HepG2 (cell line): ENCODE data around the gene TADA2B. TPM values are rescaled to one million over a fixed set of nuclear protein-coding genes. Genes with fewer than 3 reads are reported as not detected.

Source experiments
- ATAC-seq: fragments of 200-7000 bp; cut with Tn5 transposase; 3 replicates; pipeline ENCODE4 v1.9.1; 2020; ENCODE audit warnings: mild to moderate bottlenecking, moderate library complexity
- BruUV-seq: library from RNA; stranded (reverse); fragments of 400-500 nt; replicated peaks from 2 replicates; lab custom pipeline; 2021; lab: Mats Ljungman, UMichigan
- CTCF ChIA-PET: fragments of 300-600 bp; formaldehyde crosslinking; extraction: SDS; loops from one replicate; lab custom pipeline; 2021; ENCODE audit warnings: low total read pairs, inconsistent platforms, low intra/inter-chr PET ratio; lab: Yijun Ruan, JAX
- POLR2A ChIA-PET: fragments of 350-600 bp; sonication (Branson Sonifier 250); formaldehyde crosslinking; loops from one replicate; lab custom pipeline; 2020; ENCODE audit warnings: antibody characterized with exemption, inconsistent platforms; lab: Yijun Ruan, JAX
- DNase-seq: peaks from one replicate; pipeline ENCODE4 v3.0.0-alpha.2; 2015; ENCODE audit warnings: low spot score
- FAIRE-seq: peaks from 3 replicates; lab custom pipeline; 2011; peaks lifted over from hg19 to GRCh38; lab: Jason Lieb, UNC
- H2AFZ ChIP-seq: one replicate; pipeline ENCODE4 v1.6.1; 2011; ENCODE audit warnings: low read length, inconsistent platforms
- H3K27ac ChIP-seq: fragments of 300-600 bp; 3 replicates; pipeline ENCODE4 v1.8.0; 2011; ENCODE audit warnings: mixed run types, mild to moderate bottlenecking, mixed read lengths, low read length, inconsistent platforms; ENCODE audit not compliant: insufficient read depth; ENCODE audit errors: extremely low read length
- H3K27me3 ChIP-seq, 2 experiments: fragments of 200-600 bp in 1 of 2; 2 replicates in 1 of 2; 3 replicates in 1 of 2; pipeline versions ENCODE4 v1.6.0 to v1.8.0; 2011; ENCODE audit warnings: low read length in 2 of 2, mild to moderate bottlenecking in 2 of 2, moderate library complexity in 2 of 2, inconsistent platforms in 1 of 2; ENCODE audit not compliant: insufficient read depth in 2 of 2, control insufficient read depth in 1 of 2
- H3K36me3 ChIP-seq, 2 experiments: fragments of 200-600 bp in 1 of 2; replicated peaks in 1 of 2; 2 replicates in 1 of 2; 3 replicates in 1 of 2; pipeline versions ENCODE4 v1.5.1 to v1.8.0; 2011; ENCODE audit warnings: low read length in 2 of 2, inconsistent platforms in 1 of 2; ENCODE audit not compliant: insufficient read depth in 2 of 2, control insufficient read depth in 1 of 2
- H3K4me1 ChIP-seq: 2 replicates; pipeline ENCODE4 v1.5.1; 2012; ENCODE audit warnings: low read length, inconsistent platforms; ENCODE audit not compliant: insufficient read depth
- H3K4me2 ChIP-seq: 2 replicates; pipeline ENCODE4 v1.6.0; 2011; ENCODE audit warnings: low read depth, low read length, inconsistent platforms
- H3K4me3 ChIP-seq, 3 experiments: fragments of 200-600 bp in 1 of 3; sonication (generic), shearing (Covaris generic) in 1 of 3; replicated peaks in 1 of 3; 2 replicates each; pipeline ENCODE4 v1.5.1; 2011 to 2016; ENCODE audit warnings: low read length in 3 of 3, inconsistent platforms in 2 of 3, low read depth in 2 of 3, mild to moderate bottlenecking in 2 of 3, control low read depth in 1 of 3, mixed read lengths in 1 of 3; ENCODE audit not compliant: insufficient read depth in 1 of 3
- H3K79me2 ChIP-seq: one replicate; pipeline ENCODE4 v1.6.1; 2011; ENCODE audit warnings: low read length, inconsistent platforms; ENCODE audit not compliant: insufficient read depth
- H3K9ac ChIP-seq: 2 replicates; pipeline ENCODE4 v1.6.0; 2011; ENCODE audit warnings: mild to moderate bottlenecking, low read depth, low read length, inconsistent platforms; ENCODE audit not compliant: insufficient read depth
- H3K9me3 ChIP-seq: 2 replicates; pipeline ENCODE4 v1.5.1; 2012; ENCODE audit warnings: mild to moderate bottlenecking, low read length
- H4K20me1 ChIP-seq: 2 replicates; pipeline ENCODE4 v1.6.0; 2011; ENCODE audit warnings: inconsistent platforms, mild to moderate bottlenecking, low read length, moderate library complexity; ENCODE audit not compliant: insufficient read depth
- AGO1 ChIP-seq: fragments of 200-400 bp; formaldehyde crosslinking; IDR thresholded peaks from 2 replicates; pipeline ENCODE4 v1.6.1; 2017; ENCODE audit warnings: mild to moderate bottlenecking, low read depth, low read length, moderate library complexity; ENCODE audit not compliant: poor library complexity, severe bottlenecking
- CREB3 ChIP-seq: sonication (generic); formaldehyde crosslinking; IDR thresholded peaks from 2 replicates; pipeline ENCODE4 v1.5.0; 2020; ENCODE audit warnings: missing genetic modification reagents
- NCOA5 ChIP-seq: sonication (generic); formaldehyde crosslinking; IDR thresholded peaks from 2 replicates; pipeline ENCODE4 v1.4.0; 2020; ENCODE audit warnings: missing genetic modification reagents
- PATZ1 ChIP-seq: sonication (generic); formaldehyde crosslinking; IDR thresholded peaks from 2 replicates; pipeline ENCODE4 v1.4.0; 2020; ENCODE audit warnings: missing genetic modification reagents
- RARG ChIP-seq: sonication (generic); formaldehyde crosslinking; IDR thresholded peaks from 2 replicates; pipeline ENCODE4 v1.4.0; 2020; ENCODE audit warnings: low read depth, mild to moderate bottlenecking, missing genetic modification reagents
- RBM22 ChIP-seq: fragments of 200-400 bp; formaldehyde crosslinking; optimal IDR thresholded peaks from 2 replicates; pipeline ENCODE3; 2017; ENCODE audit warnings: mild to moderate bottlenecking, low read length, moderate library complexity
- SSRP1 ChIP-seq: IDR thresholded peaks from 2 replicates; pipeline ENCODE4 v1.6.1; 2016; ENCODE audit warnings: control low read depth
- TBX2 ChIP-seq: sonication (generic); formaldehyde crosslinking; IDR thresholded peaks from 2 replicates; pipeline ENCODE4 v1.5.0; 2020; ENCODE audit warnings: missing genetic modification reagents, mild to moderate bottlenecking, borderline replicate concordance
- ZBTB33 ChIP-seq: sonication (generic); formaldehyde crosslinking; IDR thresholded peaks from 2 replicates; pipeline ENCODE4 v1.4.0; 2020; ENCODE audit warnings: missing genetic modification reagents
- ZNF292 ChIP-seq: sonication (generic); formaldehyde crosslinking; IDR thresholded peaks from 2 replicates; pipeline ENCODE4 v1.8.1; 2022; ENCODE audit warnings: mild to moderate bottlenecking, low read depth, missing genetic modification reagents, borderline replicate concordance
- ZNF547 ChIP-seq: sonication (generic); formaldehyde crosslinking; IDR thresholded peaks from 2 replicates; pipeline ENCODE4 v1.5.1; 2020; ENCODE audit warnings: mild to moderate bottlenecking, missing genetic modification reagents
- ZNF589 ChIP-seq: sonication (generic); formaldehyde crosslinking; conservative IDR thresholded peaks from 2 replicates; pipeline ENCODE4 v1.8.0; 2022; ENCODE audit warnings: mild to moderate bottlenecking, moderate library complexity, missing genetic modification reagents
- ZNF713 ChIP-seq: sonication (generic); formaldehyde crosslinking; IDR thresholded peaks from 2 replicates; pipeline ENCODE4 v1.4.0; 2020; ENCODE audit warnings: mild to moderate bottlenecking, missing genetic modification reagents
- WGBS: methylation state at CpG from one replicate; pipeline ENCODE4 v1.1.6; 2017; ENCODE audit warnings: low lambda C conversion rate; 5-methylcytosine and 5-hydroxymethylcytosine counted together
- in situ Hi-C: cut with HindIII; loops from 2 replicates; pipeline ENCODE4 v1.10.0; 2017; ENCODE audit warnings: low pct_unique_long_range_greater_than_20kb; ENCODE audit not compliant: extremely low pct_ligation_motif_present
- intact Hi-C: fragments of 100-400 bp; cut with micrococcal nuclease; formaldehyde crosslinking; loops from one replicate; pipeline ENCODE4 v1.10.0; 2022; ENCODE audit not compliant: unreplicated experiment
- polyA plus RNA-seq, 8 experiments: library from polyadenylated mRNA; depleted of rRNA in 3 of 8; stranded (reverse) in 7 of 8; unstranded in 1 of 8; fragments of >200 nt; fragmentation: Illumina TruSeq in 4 of 8; extraction: Trizol in 4 of 8; gene quantifications; 2 replicates each; pipeline versions ENCODE4 v1.2.1 to v1.2.3, GENCODE V29; 2011 to 2016; ENCODE audit warnings: low read depth in 4 of 8, missing spikeins in 1 of 8, mixed read lengths in 1 of 8; ENCODE audit not compliant: insufficient read depth in 1 of 8
- total RNA-seq, 5 experiments: library from RNA; depleted of rRNA; stranded (reverse); fragments of >200 nt; fragmentation: Illumina TruSeq; extraction: Trizol; gene quantifications; 2 replicates each; pipeline ENCODE4 v1.2.3, GENCODE V29; 2016; ENCODE audit warnings: low read depth in 1 of 5

The TADA2B gene
- total and polyA plus RNA-seq, 2 of the 13 experiments (the other 11 are each of a cell fraction or from before 2014, with no cell fraction given): 4.6 to 8.9 TPM

GRCh38 chr4:7003879-7004240 lies 39.3 kb upstream of the TADA2B start (continued):
- TF ChIP-seq ZNF589: no peak

GRCh38 chr4:7004331-7004730 lies 38.8 kb upstream of the TADA2B start:
- CTCF ChIA-PET: no interaction called here
- intact Hi-C loops: no loop called here
- peaks cover 39 to 74% of the 10 kb centered on the region in 2 experiments for H3K36me3 ChIP-seq
- H4K20me1 ChIP-seq: peaks cover 6% of the 10 kb centered on the region; the same call in 1 of the 2 replicates
- POLR2A ChIA-PET: interaction anchor here (1.1 kb wide), 1 partner anchor 17 kb away, joined by 3 read pairs; no protein-coding TSS in a partner anchor
- no peak overlapping the region for H2AFZ ChIP-seq
- peaks cover 21% of the 10 kb centered on the region for H3K4me1 ChIP-seq
- no peak overlapping the region for H3K27ac ChIP-seq
- no peak overlapping the region for H3K4me3 ChIP-seq
- FAIRE-seq: no peak
- 98% methylated on average over 4 of the region's 4 CpGs for WGBS
- no peaks in the 10 kb centered on the region for H3K9me3 ChIP-seq
- H3K79me2 ChIP-seq: peaks cover 5% of the 10 kb centered on the region
- in situ Hi-C loops: no loop called here
- no peak overlapping the region for H3K4me2 ChIP-seq
- TF ChIP-seq AGO1 (no peak), ZNF292 (no peak), RBM22 (no peak), NCOA5 (CRISPR knock-in tag) (no peak), TBX2 (CRISPR knock-in tag) (no peak), RARG (CRISPR knock-in tag) (no peak), ZNF713 (CRISPR knock-in tag) (no peak), ZBTB33 (CRISPR knock-in tag) (no peak), CREB3 (CRISPR knock-in tag) (no peak), ZNF547 (no peak), SSRP1 (CRISPR knock-in tag) (no peak), PATZ1 (CRISPR knock-in tag) (no peak)
- DNase-seq: no peak
- ATAC-seq: no peak
- H3K9ac ChIP-seq: no peak overlapping the region
- BruUV-seq: no TSS peak
- no peaks in the 10 kb centered on the region for H3K27me3 ChIP-seq
